GM23248 (cell line): ENCODE results near the gene MYT1. TPM values are rescaled to one million over a fixed set of nuclear protein-coding genes. Genes with fewer than 3 reads are reported as not detected.

ENCODE experiments used
- DNase-seq: peaks from one replicate; pipeline ENCODE4 v3.0.0-alpha.2; 2015
- H2AFZ ChIP-seq: fragments of 200-600 bp; sonication (generic); 2 replicates; pipeline ENCODE4 v1.6.1; 2016; ENCODE audit warnings: antibody characterized with exemption
- H3F3A ChIP-seq: fragments of 200-600 bp; sonication (generic); 2 replicates; pipeline ENCODE4 v1.6.1; 2016; ENCODE audit warnings: mild to moderate bottlenecking, antibody characterized with exemption, mixed run types; ENCODE audit not compliant: insufficient read depth
- H3K27ac ChIP-seq: fragments of 200-600 bp; sonication (generic); 2 replicates; pipeline ENCODE4 v1.5.1; 2016; ENCODE audit warnings: mild to moderate bottlenecking
- H3K27me3 ChIP-seq: fragments of 200-600 bp; sonication (generic); replicated peaks from 2 replicates; pipeline ENCODE4 v1.6.1; 2016; ENCODE audit warnings: mild to moderate bottlenecking; ENCODE audit not compliant: insufficient read depth
- H3K36me3 ChIP-seq: fragments of 200-600 bp; sonication (generic); 2 replicates; pipeline ENCODE4 v1.6.1; 2016; ENCODE audit warnings: low read depth, mild to moderate bottlenecking
- H3K4me1 ChIP-seq: fragments of 200-600 bp; sonication (generic); 2 replicates; pipeline ENCODE4 v1.6.1; 2016; ENCODE audit warnings: mild to moderate bottlenecking; ENCODE audit not compliant: insufficient read depth
- H3K4me2 ChIP-seq: fragments of 200-600 bp; sonication (generic); one replicate; pipeline ENCODE4 v1.6.1; 2016; ENCODE audit warnings: mild to moderate bottlenecking; ENCODE audit not compliant: unreplicated experiment
- H3K4me3 ChIP-seq: fragments of 200-600 bp; sonication (generic); 2 replicates; pipeline ENCODE4 v1.5.1; 2016; ENCODE audit warnings: mild to moderate bottlenecking
- H3K79me2 ChIP-seq: fragments of 200-600 bp; sonication (generic); 2 replicates; pipeline ENCODE4 v1.6.1; 2016; ENCODE audit warnings: mild to moderate bottlenecking; ENCODE audit not compliant: insufficient read depth
- H3K9ac ChIP-seq: fragments of 200-600 bp; sonication (generic); 2 replicates; pipeline ENCODE4 v1.6.1; 2016; ENCODE audit warnings: mild to moderate bottlenecking
- H3K9me2 ChIP-seq: fragments of 200-600 bp; sonication (generic); 2 replicates; pipeline ENCODE4 v1.6.1; 2016; ENCODE audit warnings: mixed run types, mild to moderate bottlenecking, moderate library complexity; ENCODE audit not compliant: insufficient read depth
- H3K9me3 ChIP-seq: fragments of 200-600 bp; sonication (generic); one replicate; pipeline ENCODE4 v1.6.1; 2017; ENCODE audit warnings: low read depth
- H4K20me1 ChIP-seq: fragments of 200-600 bp; sonication (generic); 2 replicates; pipeline ENCODE4 v1.6.0; 2016; ENCODE audit not compliant: insufficient read depth
- EZH2 ChIP-seq: fragments of 200-600 bp; sonication (generic); IDR thresholded peaks from 2 replicates; pipeline ENCODE4 v1.6.1; 2018; ENCODE audit warnings: antibody characterized with exemption, mild to moderate bottlenecking; ENCODE audit not compliant: insufficient read depth, poor library complexity, severe bottlenecking
- EZH2phosphoT487 ChIP-seq: fragments of 200-600 bp; sonication (generic); IDR thresholded peaks from 2 replicates; pipeline ENCODE4 v1.6.1; 2018; ENCODE audit warnings: antibody characterized with exemption, moderate library complexity, mild to moderate bottlenecking, low read depth; ENCODE audit not compliant: insufficient read depth
- WGBS, 2 experiments: methylation state at CpG; one replicate each; pipeline ENCODE4 v1.1.6; 2015 to 2017; ENCODE audit warnings: low lambda C conversion rate in 2 of 2, low coverage in 1 of 2; ENCODE audit errors: missing lambda C conversion rate in 2 of 2; 5-methylcytosine and 5-hydroxymethylcytosine counted together
- in situ Hi-C: fragments of 300-500 bp; cut with MboI; formaldehyde crosslinking; loops from 2 replicates; pipeline ENCODE4 v1.15.0; 2020
- polyA plus RNA-seq: library from polyadenylated mRNA; unstranded; fragments of >200 nt; fragmentation: Nextera tagmentation; extraction: Ambion mirVana; gene quantifications from 2 replicates; pipeline ENCODE4 v1.2.1, GENCODE V29; 2016
- total RNA-seq: library from RNA; depleted of rRNA; stranded (reverse); fragments of >200 nt; shearing (Covaris generic); gene quantifications from 2 replicates; pipeline ENCODE4 v1.2.3, GENCODE V29; 2014

Gene MYT1
- total and polyA plus RNA-seq, 2 experiments from 2014 or later: not detected

DNA sequence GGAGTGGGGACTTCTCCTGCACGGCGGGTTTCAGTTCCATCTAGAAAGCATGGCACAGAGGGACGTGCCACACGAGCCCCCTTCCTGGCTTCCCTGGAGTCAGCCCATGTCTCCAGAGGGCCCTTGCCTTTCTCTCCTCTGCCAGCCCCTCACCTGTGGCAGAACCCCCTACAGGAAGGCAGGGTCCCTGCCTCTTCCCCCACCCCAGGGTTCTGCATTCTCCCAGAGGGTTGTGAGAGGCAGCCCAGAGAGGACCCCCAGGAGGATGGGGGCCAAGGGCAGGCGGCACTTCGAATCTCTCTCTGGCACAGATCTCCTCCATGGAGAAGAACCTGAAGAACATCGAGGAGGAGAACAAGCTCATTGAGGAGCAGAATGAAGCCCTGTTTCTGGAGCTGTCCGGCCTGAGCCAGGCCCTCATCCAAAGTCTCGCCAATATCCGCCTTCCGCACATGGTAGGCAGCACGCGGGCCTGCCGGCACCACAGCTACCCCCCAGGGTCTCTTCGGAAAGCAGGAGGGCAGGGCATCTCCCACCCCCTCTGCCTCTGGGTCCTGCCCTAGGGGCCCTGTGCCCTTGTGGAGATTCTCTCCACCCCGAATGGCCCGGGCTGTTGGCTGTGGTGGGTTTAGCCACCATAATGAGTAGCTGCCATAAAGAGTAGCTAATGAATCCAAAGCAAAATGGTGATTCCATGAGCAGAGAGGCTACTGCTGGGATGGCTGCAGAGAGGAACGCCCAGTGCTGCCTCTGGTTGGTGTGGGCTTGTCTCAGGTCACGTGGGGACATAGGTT is 75.4 kb downstream of the MYT1 start:
- Histone ChIP-seq H3K4me3 (no peak overlapping the region), H2AFZ (no peak overlapping the region), H3K27me3 (peaks cover 11% of the 10 kb centered on the region), H3K36me3 (no peaks in the 10 kb centered on the region), H3K4me2 (no peak overlapping the region), H3K79me2 (no peaks in the 10 kb centered on the region), H3K9me2 (no peaks in the 10 kb centered on the region), H4K20me1 (no peaks in the 10 kb centered on the region), H3K9ac (no peak overlapping the region), H3F3A (no peaks in the 10 kb centered on the region), H3K27ac (no peak overlapping the region), H3K4me1 (no peaks in the 10 kb centered on the region), H3K9me3 (no peaks in the 10 kb centered on the region)
- TF ChIP-seq EZH2 (no peak), EZH2phosphoT487 (no peak)
- WGBS, 2 experiments: 65 to 69% methylated on average over 17 to 18 of the region's 19 CpGs
- in situ Hi-C loops: no loop called here
- no peak for DNase-seq

- H3K4me1 ChIP-seq: no peaks in the 10 kb centered on the region
- TF ChIP-seq EZH2: no peak
- no peak for TF ChIP-seq EZH2phosphoT487
Measured at GRCh38 chr20:64240243-64241015, 76.2 kb downstream of the MYT1 start.

DNA sequence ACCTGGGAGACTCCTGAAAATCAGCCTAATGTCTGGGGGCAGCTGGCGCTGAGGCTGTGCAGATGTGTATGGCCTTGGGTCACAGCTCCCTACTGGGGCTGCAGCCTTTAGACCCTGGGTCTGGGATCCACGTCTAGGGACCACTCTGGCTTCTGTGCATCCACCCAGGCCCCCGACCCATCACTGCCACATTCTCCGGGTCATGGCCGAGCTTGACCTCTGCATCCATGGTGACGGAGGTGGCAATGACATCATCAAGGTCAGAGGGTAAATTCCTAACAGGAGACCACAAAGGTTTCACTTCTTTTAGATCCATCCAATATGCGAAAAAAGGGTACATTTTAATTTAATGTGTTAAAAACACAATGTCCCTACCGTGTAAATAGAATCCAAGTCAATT is 76.8 kb downstream of the MYT1 start:
- H3K27ac ChIP-seq: no peak overlapping the region
- no peak for TF ChIP-seq EZH2
- TF ChIP-seq EZH2phosphoT487: no peak
- no peaks in the 10 kb centered on the region for H3K9me3 ChIP-seq
- H3K36me3 ChIP-seq: no peaks in the 10 kb centered on the region
- no peaks in the 10 kb centered on the region for H3K9me2 ChIP-seq
- no peak for DNase-seq
- peaks cover 19% of the 10 kb centered on the region for H3K27me3 ChIP-seq
- H3K4me2 ChIP-seq: no peak overlapping the region
- no peaks in the 10 kb centered on the region for H3F3A ChIP-seq
- H3K9ac ChIP-seq: no peak overlapping the region
- no peak overlapping the region for H3K4me3 ChIP-seq
- no peaks in the 10 kb centered on the region for H3K4me1 ChIP-seq
- in situ Hi-C loops: no loop called here
- WGBS, 2 experiments: 34 to 37% methylated on average over 8 of the region's 8 CpGs
- no peak overlapping the region for H2AFZ ChIP-seq
- H4K20me1 ChIP-seq: no peaks in the 10 kb centered on the region
- H3K79me2 ChIP-seq: no peaks in the 10 kb centered on the region

More at GRCh38 chr20:64240243-64241015, 76.2 kb downstream of the MYT1 start:
- no peaks in the 10 kb centered on the region for H3F3A ChIP-seq
- no peak overlapping the region for H3K4me3 ChIP-seq
- no peaks in the 10 kb centered on the region for H4K20me1 ChIP-seq
- no peaks in the 10 kb centered on the region for H3K79me2 ChIP-seq
- H3K27ac ChIP-seq: no peak overlapping the region
- peaks cover 13% of the 10 kb centered on the region for H3K27me3 ChIP-seq
- no peak overlapping the region for H3K4me2 ChIP-seq
- H3K9me3 ChIP-seq: no peaks in the 10 kb centered on the region
- in situ Hi-C loops: no loop called here
- H3K36me3 ChIP-seq: no peaks in the 10 kb centered on the region
- 69 to 75% methylated on average over 26 of the region's 26 CpGs for WGBS, 2 experiments
- no peak for DNase-seq
- H2AFZ ChIP-seq: no peak overlapping the region
- no peaks in the 10 kb centered on the region for H3K9me2 ChIP-seq
- H3K9ac ChIP-seq: no peak overlapping the region

- in situ Hi-C loops: no loop called here
- no peaks in the 10 kb centered on the region for H3K9me2 ChIP-seq
- no peaks in the 10 kb centered on the region for H3K4me1 ChIP-seq
- H3K27ac ChIP-seq: no peak overlapping the region
- no peaks in the 10 kb centered on the region for H3K36me3 ChIP-seq
- H3K9ac ChIP-seq: no peak overlapping the region
- no peaks in the 10 kb centered on the region for H3K79me2 ChIP-seq
- WGBS, 2 experiments: 64 to 66% methylated on average over 19 of the region's 19 CpGs
- no peaks in the 10 kb centered on the region for H3F3A ChIP-seq
- H3K27me3 ChIP-seq: peaks cover 24% of the 10 kb centered on the region
- H3K4me3 ChIP-seq: no peak overlapping the region
- H3K4me2 ChIP-seq: no peak overlapping the region
- H4K20me1 ChIP-seq: no peaks in the 10 kb centered on the region
- TF ChIP-seq EZH2phosphoT487 (no peak), EZH2 (no peak)
- DNase-seq: no peak
- H2AFZ ChIP-seq: no peak overlapping the region
- no peaks in the 10 kb centered on the region for H3K9me3 ChIP-seq
Measured at GRCh38 chr20:64242003-64242796, 77.9 kb downstream of the MYT1 start.
